Neural progenitor cell (in vitro differentiated cells): ENCODE measurements around the gene AP5S1. TPM values are rescaled to one million over a fixed set of nuclear protein-coding genes. Genes with fewer than 3 reads are reported as not detected.

Experiments used
- DNase-seq: peaks from one replicate; pipeline ENCODE4 v3.0.0-alpha.2; 2016; ENCODE audit warnings: low spot score
- H2AFZ ChIP-seq: fragments of 200-600 bp; sonication (generic); replicated peaks from 2 replicates; pipeline ENCODE4 v1.6.1; 2016; ENCODE audit warnings: antibody characterized with exemption
- H3F3A ChIP-seq: fragments of 200-600 bp; sonication (generic); 2 replicates; pipeline ENCODE4 v1.6.1; 2016; ENCODE audit warnings: antibody characterized with exemption, low read depth
- H3K27ac ChIP-seq: fragments of 200-600 bp; sonication (generic); 2 replicates; pipeline ENCODE4 v1.5.1; 2016; ENCODE audit warnings: mild to moderate bottlenecking
- H3K27me3 ChIP-seq: fragments of 200-600 bp; sonication (generic); 2 replicates; pipeline ENCODE4 v1.6.1; 2016; ENCODE audit warnings: mild to moderate bottlenecking, moderate library complexity
- H3K36me3 ChIP-seq: fragments of 200-600 bp; sonication (generic); 2 replicates; pipeline ENCODE4 v1.5.1; 2016
- H3K4me1 ChIP-seq: fragments of 200-600 bp; sonication (generic); 2 replicates; pipeline ENCODE4 v1.6.1; 2016; ENCODE audit warnings: mixed run types
- H3K4me2 ChIP-seq: fragments of 200-600 bp; sonication (generic); 2 replicates; pipeline ENCODE4 v1.6.1; 2016
- H3K4me3 ChIP-seq: fragments of 200-600 bp; sonication (generic); 2 replicates; pipeline ENCODE4 v1.5.1; 2016
- H3K79me2 ChIP-seq: fragments of 200-600 bp; sonication (generic); 2 replicates; pipeline ENCODE4 v1.6.1; 2016; ENCODE audit warnings: low read depth
- H3K9ac ChIP-seq: fragments of 200-600 bp; sonication (generic); 2 replicates; pipeline ENCODE4 v1.6.1; 2016
- H3K9me3 ChIP-seq: fragments of 200-600 bp; sonication (generic); 2 replicates; pipeline ENCODE4 v1.5.1; 2016; ENCODE audit warnings: low read depth
- H4K20me1 ChIP-seq: fragments of 200-600 bp; sonication (generic); 2 replicates; pipeline ENCODE4 v1.6.1; 2016; ENCODE audit warnings: low read depth
- H3K27ac Mint-ChIP-seq: 3 replicates; pipeline ENCODE4 v1.8.0; 2021; ENCODE audit warnings: mixed read lengths
- H3K27me3 Mint-ChIP-seq: 2 replicates; pipeline ENCODE4 v1.8.0; 2022; ENCODE audit warnings: low read depth, mild to moderate bottlenecking, inconsistent platforms, moderate library complexity, mixed read lengths; ENCODE audit not compliant: insufficient read depth
- H3K36me3 Mint-ChIP-seq: 3 replicates; pipeline ENCODE4 v1.8.0; 2021; ENCODE audit warnings: mixed read lengths
- H3K4me1 Mint-ChIP-seq: 3 replicates; pipeline ENCODE4 v1.8.0; 2021; ENCODE audit warnings: mixed read lengths
- H3K4me3 Mint-ChIP-seq: 3 replicates; pipeline ENCODE4 v1.8.0; 2021; ENCODE audit warnings: mild to moderate bottlenecking, moderate library complexity, mixed read lengths
- H3K9me3 Mint-ChIP-seq: 3 replicates; pipeline ENCODE4 v1.8.0; 2020; ENCODE audit warnings: mixed read lengths
- EZH2 ChIP-seq: fragments of 200-600 bp; sonication (generic); IDR thresholded peaks from 2 replicates; pipeline ENCODE4 v1.6.1; 2017; ENCODE audit warnings: antibody characterized with exemption, mild to moderate bottlenecking, moderate library complexity
- EZH2phosphoT487 ChIP-seq: fragments of 200-600 bp; sonication (generic); IDR thresholded peaks from 2 replicates; pipeline ENCODE4 v1.6.1; 2017; ENCODE audit warnings: antibody characterized with exemption
- total RNA-seq: library from RNA; depleted of rRNA; stranded (reverse); fragments of >200 nt; gene quantifications from 2 replicates; pipeline ENCODE4 v1.2.3, GENCODE V29; 2015; ENCODE audit warnings: low replicate concordance
- TF ChIP-seq, protein P1 (sequence below): fragments of 200-600 bp; sonication (generic); IDR thresholded peaks from 2 replicates; pipeline ENCODE4 v1.5.1; 2017; ENCODE audit warnings: antibody characterized with exemption, mild to moderate bottlenecking

The AP5S1 gene
- total RNA-seq, 1 donor from 2014 or later, result 1.2 TPM

DNA sequence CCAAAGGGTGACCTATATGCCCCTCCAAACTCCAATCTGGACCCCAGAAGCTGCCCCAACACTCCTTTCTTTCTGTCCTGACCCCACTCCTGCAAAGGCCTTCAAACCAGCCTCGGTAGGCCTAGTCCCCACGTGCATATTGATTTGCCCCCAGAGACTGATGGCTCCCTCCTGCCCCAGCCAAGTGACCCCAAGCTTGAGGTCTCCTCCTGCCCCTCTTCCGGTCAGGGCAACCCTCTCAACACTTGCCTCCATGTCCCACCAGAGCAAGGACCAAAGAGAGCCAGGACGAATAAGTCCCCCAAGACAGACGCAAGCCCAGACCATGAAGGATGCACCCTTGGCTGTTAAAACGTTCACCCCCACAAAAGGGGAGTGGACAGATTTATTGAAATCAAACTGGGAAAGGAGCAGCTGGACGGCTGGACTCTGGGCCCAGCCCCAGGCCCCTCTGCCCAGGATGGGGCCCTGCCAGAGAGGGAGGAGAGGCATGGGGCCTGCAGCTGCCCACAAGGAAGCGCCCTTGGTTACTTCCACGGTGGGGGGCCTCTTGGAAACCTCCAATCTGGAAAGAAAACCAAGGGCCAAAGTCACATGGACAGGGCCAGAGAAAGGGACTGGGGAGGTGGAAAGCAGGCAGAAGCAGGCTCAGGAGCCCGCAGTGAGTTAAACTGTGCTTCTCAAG is 36.7 kb upstream of the AP5S1 start:
- H3K27me3 ChIP-seq, result peaks cover 53% of the 10 kb centered on the region
- peaks cover 8% of the 10 kb centered on the region for H3K4me1 ChIP-seq
- TF ChIP-seq, protein P1, sequence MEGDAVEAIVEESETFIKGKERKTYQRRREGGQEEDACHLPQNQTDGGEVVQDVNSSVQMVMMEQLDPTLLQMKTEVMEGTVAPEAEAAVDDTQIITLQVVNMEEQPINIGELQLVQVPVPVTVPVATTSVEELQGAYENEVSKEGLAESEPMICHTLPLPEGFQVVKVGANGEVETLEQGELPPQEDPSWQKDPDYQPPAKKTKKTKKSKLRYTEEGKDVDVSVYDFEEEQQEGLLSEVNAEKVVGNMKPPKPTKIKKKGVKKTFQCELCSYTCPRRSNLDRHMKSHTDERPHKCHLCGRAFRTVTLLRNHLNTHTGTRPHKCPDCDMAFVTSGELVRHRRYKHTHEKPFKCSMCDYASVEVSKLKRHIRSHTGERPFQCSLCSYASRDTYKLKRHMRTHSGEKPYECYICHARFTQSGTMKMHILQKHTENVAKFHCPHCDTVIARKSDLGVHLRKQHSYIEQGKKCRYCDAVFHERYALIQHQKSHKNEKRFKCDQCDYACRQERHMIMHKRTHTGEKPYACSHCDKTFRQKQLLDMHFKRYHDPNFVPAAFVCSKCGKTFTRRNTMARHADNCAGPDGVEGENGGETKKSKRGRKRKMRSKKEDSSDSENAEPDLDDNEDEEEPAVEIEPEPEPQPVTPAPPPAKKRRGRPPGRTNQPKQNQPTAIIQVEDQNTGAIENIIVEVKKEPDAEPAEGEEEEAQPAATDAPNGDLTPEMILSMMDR, result no peak
- no peak for DNase-seq
- Mint-ChIP-seq H3K27me3 (peaks cover 21% of the 10 kb centered on the region), H3K4me1 (peaks cover 27% of the 10 kb centered on the region), H3K9me3 (no peaks in the 10 kb centered on the region), H3K36me3 (peaks cover 9% of the 10 kb centered on the region), H3K4me3 (peak overlapping the region; percentile 62), H3K27ac (no peak overlapping the region)
- H3K79me2 ChIP-seq, result peaks cover 21% of the 10 kb centered on the region
- H3K27ac ChIP-seq, result no peak overlapping the region
- H3F3A ChIP-seq, result peaks cover 18% of the 10 kb centered on the region
- no peak overlapping the region for H2AFZ ChIP-seq
- no peak overlapping the region for H3K9ac ChIP-seq
- H4K20me1 ChIP-seq, result peaks cover 36% of the 10 kb centered on the region
- H3K4me3 ChIP-seq, result no peak overlapping the region
- H3K36me3 ChIP-seq, result no peaks in the 10 kb centered on the region
- H3K9me3 ChIP-seq, result no peaks in the 10 kb centered on the region
- no peak overlapping the region for H3K4me2 ChIP-seq

DNA sequence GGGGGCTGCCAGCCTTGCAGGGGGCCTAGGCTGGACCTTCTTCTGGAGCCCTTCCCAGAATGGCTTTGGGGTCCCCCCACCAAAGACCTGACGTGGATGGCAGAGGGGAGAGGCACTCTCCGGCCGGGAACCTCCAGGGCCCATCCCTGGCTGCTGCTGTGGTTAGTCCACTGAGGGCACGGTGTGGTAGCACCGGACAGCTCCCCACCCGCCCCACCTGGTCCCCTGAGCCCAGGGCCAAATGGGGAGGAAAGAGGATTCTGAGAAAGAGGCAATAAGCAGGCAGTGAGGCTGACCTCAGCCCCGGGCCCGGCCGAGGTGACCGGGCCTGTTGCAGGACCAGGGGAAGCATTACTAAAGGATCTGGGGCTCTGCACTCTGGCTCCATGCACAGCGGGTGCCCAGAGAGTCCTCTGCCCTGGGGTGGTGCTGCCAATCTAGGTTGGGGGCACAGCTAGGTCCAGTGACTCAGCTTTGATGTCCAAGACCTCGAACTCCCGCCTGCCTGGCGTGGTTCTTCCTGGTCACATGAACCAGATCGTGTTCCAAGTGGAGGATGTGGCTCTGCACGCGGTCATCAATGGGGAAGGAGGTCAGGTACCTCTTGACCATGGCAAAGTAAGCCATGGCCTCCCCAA is 36.0 kb upstream of the AP5S1 start:
- H3K36me3 Mint-ChIP-seq, result peaks cover 9% of the 10 kb centered on the region
- no peak overlapping the region for H3K27ac Mint-ChIP-seq
- H3K4me1 ChIP-seq, result peaks cover 8% of the 10 kb centered on the region
- H3K4me3 Mint-ChIP-seq, result peak overlapping the region; percentile 71
- no peaks in the 10 kb centered on the region for H3K36me3 ChIP-seq
- H3K9me3 ChIP-seq, result no peaks in the 10 kb centered on the region
- no peak overlapping the region for H2AFZ ChIP-seq
- no peak for DNase-seq
- peaks cover 23% of the 10 kb centered on the region for H3K4me1 Mint-ChIP-seq
- peaks cover 21% of the 10 kb centered on the region for H3K79me2 ChIP-seq
- no peak for TF ChIP-seq EZH2
- TF ChIP-seq EZH2phosphoT487, result no peak
- H4K20me1 ChIP-seq, result peaks cover 36% of the 10 kb centered on the region
- peaks cover 15% of the 10 kb centered on the region for H3F3A ChIP-seq
- H3K27me3 Mint-ChIP-seq, result peaks cover 18% of the 10 kb centered on the region
- H3K9ac ChIP-seq, result no peak overlapping the region
- peaks cover 53% of the 10 kb centered on the region for H3K27me3 ChIP-seq
- no peak overlapping the region for H3K4me3 ChIP-seq
- no peaks in the 10 kb centered on the region for H3K9me3 Mint-ChIP-seq
- H3K4me2 ChIP-seq, result no peak overlapping the region
- no peak overlapping the region for H3K27ac ChIP-seq

DNA sequence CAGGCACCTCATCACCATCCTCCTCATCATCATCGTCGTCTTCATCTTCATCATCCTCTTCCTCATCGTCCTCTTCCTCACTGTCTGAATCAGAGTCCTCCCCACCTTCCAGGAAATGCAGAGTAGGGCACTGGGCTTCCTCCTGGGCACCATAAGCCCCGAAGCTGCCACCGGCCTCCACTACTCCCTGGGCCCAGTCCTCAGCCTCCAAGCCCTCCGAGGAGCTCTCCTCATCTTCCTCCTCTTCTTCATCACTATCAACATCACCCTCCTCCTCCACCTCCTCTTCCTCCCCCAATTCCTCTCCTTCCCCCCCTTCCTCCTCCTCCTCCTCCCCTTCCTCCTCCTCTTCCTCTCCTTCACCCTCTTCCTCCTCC is 35.5 kb upstream of the AP5S1 start:
- TF ChIP-seq, protein P1, result no peak
- TF ChIP-seq EZH2 (no peak), EZH2phosphoT487 (no peak)
- peaks cover 48% of the 10 kb centered on the region for H3K27me3 ChIP-seq
- no peak overlapping the region for H3K9ac ChIP-seq
- H3K4me3 Mint-ChIP-seq, result peak overlapping the region; percentile 71
- H4K20me1 ChIP-seq, result peaks cover 36% of the 10 kb centered on the region
- peaks cover 13% of the 10 kb centered on the region for H3K27me3 Mint-ChIP-seq
- H3K4me2 ChIP-seq, result peak overlapping the region; percentile 93
- no peak overlapping the region for H3K27ac Mint-ChIP-seq
- H2AFZ ChIP-seq, result no peak overlapping the region
- H3K9me3 ChIP-seq, result no peaks in the 10 kb centered on the region
- H3K9me3 Mint-ChIP-seq, result no peaks in the 10 kb centered on the region
- no peaks in the 10 kb centered on the region for H3K36me3 ChIP-seq
- peaks cover 9% of the 10 kb centered on the region for H3K36me3 Mint-ChIP-seq
- peaks cover 15% of the 10 kb centered on the region for H3F3A ChIP-seq
- H3K4me3 ChIP-seq, result no peak overlapping the region
- H3K4me1 Mint-ChIP-seq, result peaks cover 21% of the 10 kb centered on the region
- peaks cover 8% of the 10 kb centered on the region for H3K4me1 ChIP-seq
- no peak for DNase-seq
- H3K79me2 ChIP-seq, result peaks cover 21% of the 10 kb centered on the region
- H3K27ac ChIP-seq, result no peak overlapping the region
